Activated CD4-positive, alpha-beta T cell treated with anti-CD3 and anti-CD28 coated beads for 48 hours (primary cell): Measurements from ENCODE around the gene MINDY1.

Experiments
- DNase-seq: peaks from one replicate; pipeline ENCODE4 v3.0.0-alpha.2; 2020

MINDY1 gene

GRCh38 chr1:150963321-150964163, 43.2 kb downstream of the MINDY1 start:
- DNase-seq, result no peak

DNA sequence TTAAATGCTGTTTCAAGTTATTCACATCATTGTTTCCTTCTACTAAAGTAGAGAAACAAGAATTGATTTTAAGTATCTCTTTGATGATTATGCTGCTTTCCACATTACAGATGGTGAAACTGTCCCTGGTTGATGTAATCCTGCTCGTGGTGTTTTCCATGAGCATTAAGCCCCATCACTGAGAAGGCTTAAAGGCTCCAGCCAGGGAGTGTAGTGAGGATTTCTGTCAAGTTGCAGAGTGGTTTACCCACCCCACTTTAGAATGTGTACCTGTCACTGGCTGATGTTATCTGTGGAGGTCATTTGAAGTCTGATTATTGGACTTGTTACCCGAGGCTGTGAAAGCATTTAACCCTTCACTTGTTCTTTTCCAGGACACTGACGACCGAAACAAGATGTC, 44.9 kb downstream of the MINDY1 start:
- no peak for DNase-seq

DNA sequence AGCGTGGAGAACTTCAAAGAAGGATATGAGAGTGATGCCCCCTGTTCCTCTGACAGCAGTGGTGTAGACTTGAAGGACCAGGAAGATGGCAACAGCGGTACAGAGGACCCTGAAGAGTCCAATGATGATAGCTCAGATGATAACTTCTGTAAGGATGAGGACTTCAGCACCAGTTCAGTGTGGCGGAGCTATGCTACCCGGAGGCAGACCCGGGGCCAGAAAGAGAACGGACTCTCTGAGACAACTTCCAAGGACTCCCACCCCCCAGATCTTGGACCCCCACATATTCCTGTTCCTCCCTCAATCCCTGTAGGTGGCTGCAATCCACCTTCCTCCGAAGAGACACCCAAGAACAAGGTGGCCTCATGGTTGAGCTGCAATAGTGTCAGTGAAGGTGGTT, 46.1 kb downstream of the MINDY1 start:
- no peak for DNase-seq

- DNase-seq, result no peak
Observed at GRCh38 chr1:150957666-150958065, 49.0 kb downstream of the MINDY1 start.

DNA sequence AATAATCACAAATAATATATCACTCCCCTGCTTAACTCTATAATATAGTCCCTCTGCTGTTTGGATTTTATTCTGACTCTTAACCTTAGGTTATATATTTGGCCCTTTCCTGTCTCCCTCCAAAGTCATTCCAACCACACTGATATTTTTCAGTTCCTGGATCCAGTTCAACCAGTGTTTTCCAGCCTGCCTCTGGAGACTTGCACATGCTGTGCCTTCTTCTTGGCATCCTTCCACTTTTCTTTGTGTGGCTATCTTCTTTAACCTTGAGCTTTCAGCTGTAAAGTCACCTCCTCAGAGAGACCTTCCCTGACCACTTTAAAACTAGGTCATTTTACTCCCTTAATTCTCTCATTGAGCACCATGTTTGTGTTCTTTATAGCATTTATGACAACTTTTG, 51.4 kb downstream of the MINDY1 start:
- DNase-seq, result no peak

DNA sequence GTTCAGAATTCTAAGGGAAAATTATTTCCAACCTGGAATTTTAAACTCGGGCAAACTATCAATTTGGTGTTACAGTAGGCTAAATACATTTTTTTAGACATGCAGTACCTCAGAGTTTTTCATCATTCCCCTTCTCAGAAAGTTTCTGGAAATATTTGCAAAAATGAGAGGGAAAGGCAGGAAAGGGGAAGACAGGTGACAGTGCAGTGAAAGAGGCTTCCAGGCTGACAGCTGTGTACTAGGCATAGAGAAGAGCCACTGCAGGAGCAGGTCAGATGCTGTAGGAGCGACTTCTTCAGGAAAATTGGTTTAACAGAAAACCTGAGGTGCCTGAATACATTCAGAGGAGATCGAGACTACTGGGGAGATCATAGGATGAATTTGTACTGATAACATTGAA, 52.0 kb downstream of the MINDY1 start:
- no peak for DNase-seq
